GM18502 (cell line): ENCODE results near the gene C17orf50.

ENCODE experiments used
- ATAC-seq: cut with Tn5 transposase; IDR thresholded peaks from one replicate; pipeline ENCODE4 v1.9.1; 2021; ENCODE audit warnings: mild to moderate bottlenecking; ENCODE audit not compliant: unreplicated experiment, poor library complexity

Gene C17orf50

DNA sequence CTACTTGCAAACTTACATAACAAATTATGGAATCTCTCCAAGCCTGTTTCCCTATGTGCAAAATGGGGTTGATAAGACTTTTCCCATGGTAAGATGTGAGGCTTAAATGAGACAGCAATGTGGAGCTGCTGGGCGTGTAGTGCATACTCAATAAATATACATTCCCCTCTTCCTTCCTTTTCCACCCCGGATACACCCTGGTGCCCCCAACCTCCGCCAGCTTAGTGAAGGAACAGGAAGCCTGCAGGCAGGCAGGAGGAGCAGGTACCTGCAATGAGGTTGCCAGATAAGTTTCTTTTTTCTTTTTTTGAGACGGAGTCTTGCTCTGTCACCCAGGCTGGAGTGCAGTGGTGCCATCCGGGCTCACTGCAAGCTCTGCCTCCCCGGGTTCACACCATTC lies 14.9 kb downstream of the C17orf50 start:
- ATAC-seq, result no peak

DNA sequence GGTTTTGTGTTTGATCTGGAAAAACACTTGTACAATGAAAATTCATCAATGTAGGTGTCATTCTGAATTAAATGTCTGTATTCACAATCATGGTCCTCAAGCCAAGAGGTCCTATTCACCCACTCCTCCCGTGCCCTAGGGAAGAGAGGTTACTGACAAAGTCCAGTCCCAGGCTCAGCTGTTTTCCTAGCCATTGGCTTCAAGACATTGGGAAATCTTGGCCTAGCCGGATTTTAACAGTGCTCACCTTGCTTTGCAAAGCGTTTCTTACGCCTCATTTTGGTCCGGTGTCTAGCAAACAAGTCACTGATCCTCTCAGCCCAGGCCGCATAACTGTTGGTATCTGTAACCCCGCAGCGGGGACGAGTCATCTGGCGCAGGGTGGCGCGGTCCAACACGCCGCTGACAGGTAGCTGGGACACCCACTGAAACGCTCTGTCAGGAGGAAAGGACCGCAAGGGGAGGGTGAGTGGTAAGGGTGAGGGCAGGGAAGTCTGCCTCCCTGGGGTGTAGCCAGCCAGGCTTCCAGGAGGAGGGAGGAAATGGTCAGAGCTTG lies 18.0 kb downstream of the C17orf50 start:
- no peak for ATAC-seq

DNA sequence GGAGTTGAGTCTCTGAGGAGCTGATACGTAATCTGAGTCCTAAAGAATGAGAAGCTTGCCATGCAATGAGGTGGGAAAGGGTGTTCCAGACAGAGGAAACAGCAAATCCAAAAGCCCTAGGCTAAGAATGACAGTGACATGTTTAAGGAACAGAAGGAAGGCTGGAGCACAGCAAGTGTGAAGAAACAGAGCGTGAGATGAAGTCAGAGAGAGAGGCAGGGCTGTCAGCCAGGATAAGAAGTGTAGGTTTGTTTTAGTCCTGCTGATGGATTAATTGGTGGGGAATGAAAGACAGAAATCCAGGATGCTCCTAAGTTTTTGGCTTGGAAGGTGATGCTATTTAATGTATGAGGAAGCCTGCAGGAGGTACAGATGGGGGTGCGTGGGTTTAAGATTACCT lies 20.3 kb downstream of the C17orf50 start:
- ATAC-seq, result no peak

DNA sequence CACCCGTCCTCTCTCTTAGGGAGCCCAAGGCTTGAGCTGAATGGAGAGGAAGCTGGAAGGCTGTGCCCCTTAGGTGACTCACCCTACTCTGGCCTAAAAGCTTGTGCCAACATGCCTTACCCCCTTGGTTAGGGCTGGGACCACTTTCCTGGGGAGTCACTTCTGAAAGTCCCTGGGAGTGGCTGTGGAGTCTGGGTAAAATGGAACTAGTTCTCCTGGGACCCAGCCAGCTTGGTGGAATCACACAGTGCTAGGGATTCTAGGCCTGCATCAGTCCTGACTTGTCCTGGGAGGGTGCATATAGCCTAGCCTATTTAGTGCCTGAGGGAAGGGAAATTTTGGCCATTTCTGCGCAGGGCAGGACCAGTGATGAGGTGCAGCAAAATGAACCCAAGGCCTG lies 24.2 kb downstream of the C17orf50 start:
- no peak for ATAC-seq

DNA sequence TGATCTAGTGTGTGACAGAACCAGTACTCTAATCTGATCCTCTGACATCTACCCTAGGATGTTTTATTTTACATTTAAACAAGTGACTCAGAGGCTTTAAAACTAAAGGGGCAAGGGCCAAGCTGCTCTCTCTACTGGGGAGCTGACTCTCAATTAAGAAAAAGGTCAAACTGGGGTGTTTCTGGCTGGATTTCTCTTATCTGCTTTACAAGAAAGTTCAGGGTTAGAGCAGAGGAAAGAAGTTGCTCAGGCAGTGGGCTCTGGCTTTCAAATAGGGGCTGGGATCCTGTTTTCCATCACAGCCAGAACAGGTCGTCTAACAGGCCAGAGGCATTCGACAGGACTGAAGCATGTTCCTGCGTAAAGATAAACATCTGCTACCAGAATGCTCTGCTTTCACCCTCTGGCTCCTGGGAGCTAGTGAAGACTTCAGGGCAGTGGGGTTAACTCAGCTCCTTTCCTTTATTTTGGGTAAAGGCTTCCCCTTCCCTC lies 26.3 kb downstream of the C17orf50 start:
- no peak for ATAC-seq

DNA sequence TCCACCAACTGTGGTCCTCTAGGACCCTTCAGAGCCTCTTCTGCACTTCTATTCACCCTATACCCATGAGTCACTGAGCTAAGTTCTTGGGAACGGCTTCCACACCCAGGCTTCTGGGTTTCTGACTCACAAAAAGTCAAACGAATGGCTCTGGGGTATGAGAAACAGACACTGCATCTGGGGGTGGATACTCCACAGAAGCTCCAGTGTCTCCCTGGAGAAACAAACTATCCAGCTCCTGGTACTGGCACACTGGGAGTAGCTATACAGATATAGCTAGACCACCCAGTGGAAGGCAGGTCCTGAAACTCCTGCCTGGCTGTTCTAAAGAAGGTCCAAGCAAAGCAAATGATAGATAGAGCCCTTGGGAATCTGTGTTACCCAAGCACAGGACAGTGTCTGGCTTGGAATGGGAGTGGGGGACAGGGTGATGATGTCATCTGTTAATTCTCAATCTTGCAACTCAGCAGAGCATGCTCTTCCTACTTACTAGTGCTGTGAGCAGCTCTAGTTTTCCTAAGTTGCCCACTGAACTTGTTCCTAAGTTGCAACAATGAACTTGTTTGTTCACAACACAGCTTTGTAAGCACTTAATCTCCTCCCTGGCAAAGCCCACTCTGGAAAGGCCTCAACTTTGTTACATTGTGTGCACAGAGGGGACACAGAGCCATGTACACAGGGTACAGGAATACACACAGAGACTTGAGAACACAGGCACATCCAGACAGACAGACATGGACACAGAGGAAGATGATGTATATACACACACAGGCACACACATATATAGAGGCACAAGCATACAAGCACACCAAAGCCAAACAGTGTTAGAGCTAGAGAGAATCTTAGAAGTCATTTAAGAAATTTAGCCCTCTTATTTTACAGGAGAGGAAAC lies 28.0 kb downstream of the C17orf50 start:
- no peak for ATAC-seq

DNA sequence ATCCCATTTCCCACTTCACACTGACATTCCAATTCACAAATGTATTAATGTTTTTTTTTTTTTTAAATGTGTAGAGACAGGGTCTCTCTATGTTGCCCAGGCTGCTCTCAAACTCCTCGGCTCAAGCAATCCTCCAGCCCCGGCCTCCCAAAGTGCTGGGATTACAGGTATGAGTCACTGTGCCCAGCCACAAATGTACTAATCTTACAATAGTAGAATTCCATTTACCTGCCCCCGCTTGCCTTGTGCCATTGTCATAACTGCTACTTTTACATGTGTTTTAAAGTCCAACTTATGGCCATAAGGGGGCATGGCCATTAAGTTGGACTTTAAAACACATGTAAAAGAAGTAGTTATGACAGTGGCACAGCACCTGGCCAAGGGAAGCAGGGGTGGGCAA lies 30.2 kb downstream of the C17orf50 start:
- ATAC-seq, result no peak

DNA sequence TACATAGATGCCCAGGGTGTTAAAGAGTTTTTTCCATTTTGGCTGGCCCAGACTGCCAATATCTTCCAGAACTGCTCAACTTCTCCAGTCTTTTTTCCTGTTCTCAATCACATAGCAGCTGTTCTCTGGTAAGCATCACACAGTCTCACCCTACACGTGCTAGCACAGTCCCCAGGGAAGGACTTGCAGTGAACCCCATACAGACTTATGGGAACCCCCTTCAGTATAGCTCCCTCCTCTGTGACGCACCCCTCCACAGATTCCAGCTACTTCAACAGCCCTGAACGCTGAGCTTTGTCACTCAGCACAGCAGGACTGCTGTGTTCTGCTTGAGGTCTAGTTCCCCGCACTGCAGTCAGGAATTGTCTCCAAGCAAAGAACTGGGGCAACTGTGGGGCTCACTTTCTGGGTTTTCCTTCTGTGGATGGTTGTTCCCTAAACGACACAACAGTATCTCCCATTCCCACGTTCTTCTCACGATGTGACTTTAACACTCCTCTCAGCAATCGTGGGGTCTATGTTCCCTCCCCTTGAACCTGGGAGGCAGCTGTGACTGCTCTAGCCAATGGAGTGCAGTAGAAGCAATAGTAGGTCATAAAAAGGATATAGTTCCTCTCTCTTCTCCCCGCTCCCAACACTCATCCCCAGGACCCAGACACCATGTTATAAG lies 31.1 kb downstream of the C17orf50 start:
- no peak for ATAC-seq

DNA sequence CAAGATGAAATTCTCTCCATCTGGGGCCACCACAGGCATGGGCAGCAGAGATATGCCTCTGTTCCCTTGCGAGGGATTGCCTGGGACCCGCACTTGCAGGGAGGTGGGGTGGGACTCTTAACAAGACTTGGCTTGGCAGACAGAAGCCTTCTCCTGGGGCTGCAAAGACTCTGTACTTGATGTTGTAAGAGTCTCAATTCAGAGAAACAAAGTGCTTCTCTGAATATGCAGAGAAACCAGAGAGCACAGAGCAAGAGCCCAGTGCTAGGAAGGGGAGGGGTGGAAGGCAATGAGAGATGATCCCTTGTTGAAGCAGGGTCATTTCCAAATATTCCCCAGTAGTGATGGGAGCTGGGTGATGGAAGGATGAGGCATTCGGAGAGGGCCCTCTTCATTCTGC lies 32.6 kb downstream of the C17orf50 start:
- no peak for ATAC-seq

DNA sequence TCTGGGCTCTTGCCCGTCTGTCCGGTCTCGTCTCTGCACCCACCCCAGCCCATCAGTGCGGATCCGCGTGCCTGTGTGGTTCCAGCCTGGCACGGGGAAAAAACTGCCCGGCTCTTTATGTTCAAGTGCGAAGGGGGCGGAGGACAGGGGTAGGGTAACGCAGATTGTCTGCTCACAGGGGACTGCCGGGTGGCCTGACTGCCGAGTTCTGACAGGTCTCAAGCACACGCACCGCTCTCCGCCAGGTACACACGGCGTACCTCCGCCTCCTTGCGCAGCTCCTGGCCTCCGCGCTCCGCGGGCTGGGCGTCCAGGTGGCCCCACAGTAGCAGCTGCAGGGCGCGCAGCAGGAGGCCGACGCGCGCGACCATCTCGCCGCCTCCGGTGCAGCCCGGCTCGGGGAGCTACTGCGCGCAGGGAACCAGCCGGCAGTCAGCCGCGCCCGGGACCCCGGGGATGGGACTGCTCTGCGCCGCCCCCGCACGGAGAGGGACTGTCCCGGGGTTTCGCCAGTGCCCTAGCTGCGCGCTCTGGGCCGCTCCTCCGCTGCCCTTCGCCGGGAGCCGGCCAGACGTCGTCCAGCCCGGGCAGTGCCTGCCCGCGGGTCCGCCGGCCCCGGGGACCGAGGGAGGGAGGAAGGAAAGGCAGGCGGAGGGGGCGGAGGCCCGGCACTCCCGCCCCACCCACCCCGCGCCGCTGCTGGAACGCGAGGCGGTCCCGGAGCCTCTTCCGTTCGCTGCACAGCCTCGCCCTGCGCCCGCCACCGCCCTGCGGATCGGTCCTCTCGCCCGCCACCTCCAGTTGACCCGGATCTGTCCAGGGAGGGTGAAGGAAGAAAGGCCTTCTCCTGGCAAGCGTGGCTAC lies 34.6 kb downstream of the C17orf50 start, which contains the start of gene MMP28:
TSS of gene MMP28 (minus strand) at position 635 of the 864 bp plus-strand sequence. CDS start at position 371, 264 bp downstream.
- ATAC-seq, result no peak

DNA sequence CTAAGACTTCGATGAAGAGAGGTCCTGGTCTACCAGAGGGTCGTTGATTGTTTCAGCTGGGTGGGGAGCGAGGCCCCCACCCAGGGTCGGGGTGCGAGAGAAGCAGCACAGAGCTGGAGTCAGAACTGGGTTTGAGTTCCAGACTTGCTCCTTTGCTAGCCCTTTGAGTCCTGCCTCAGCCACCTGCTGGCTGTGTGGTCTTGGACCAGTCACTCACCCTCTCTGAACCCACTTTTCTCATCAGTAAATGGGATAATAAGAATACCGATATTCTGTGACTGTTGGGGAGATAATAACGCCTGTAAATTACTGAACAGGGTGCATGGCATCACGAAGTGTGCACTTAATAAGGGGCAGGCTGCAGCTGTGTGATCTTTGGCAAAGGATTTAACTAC lies 35.2 kb downstream of the C17orf50 start:
- no peak for ATAC-seq

DNA sequence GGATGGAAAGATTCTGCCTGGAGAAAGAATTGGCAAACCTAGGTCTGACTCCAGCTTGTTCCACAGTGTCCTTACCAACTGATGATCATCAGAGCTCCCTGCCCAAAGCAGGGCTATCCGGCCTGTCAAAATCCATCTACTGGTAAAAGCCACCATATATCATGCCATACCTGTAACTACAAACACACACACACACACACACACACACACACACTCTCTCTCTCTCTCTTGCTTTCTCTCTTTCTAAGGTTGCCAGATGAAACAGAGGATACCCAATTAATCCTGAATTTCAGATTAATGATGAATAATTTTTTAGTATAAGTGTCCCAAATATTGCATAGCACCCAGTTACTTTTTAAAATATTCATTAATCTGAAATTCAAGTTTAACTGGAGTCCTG lies 36.3 kb downstream of the C17orf50 start:
- no peak for ATAC-seq

DNA sequence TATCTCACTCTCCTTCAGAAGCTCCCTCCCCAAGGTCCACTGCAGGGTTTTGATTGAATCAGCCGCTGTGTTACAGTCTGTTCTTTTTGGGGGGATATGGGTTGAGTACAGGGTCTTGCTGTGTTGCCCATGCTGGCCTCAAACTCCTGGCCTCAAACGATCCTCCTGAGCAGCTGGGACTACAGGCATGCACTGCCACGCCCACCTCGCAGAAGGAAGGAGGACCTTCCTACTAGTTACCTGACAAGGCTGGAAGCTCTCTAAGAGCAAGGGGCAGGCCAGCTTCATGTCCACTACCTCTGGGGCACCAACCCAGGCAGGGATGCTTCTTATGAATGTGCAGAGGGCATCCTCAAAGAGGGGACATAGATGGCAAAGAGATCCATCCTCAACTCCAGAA lies 36.7 kb downstream of the C17orf50 start:
- ATAC-seq, result no peak

DNA sequence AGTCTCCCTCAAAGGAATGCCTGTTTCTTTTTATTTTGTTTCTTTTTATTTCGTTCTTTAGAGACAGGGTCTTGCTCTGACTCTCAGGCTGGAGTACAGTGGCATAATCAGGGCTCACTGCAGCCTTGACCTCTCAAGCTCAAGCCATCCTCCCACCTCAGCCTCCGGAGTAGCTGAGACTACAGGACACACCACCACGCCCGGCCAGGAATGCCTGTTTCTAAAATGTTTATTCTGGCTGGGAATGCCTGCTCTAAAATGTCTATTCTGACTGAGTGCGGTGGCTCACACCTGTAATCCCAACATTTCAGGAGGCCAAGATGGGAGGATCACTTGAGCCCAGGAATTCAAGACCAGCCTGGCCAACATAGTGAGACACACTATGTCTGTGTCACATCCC lies 37.2 kb downstream of the C17orf50 start:
- no peak for ATAC-seq

DNA sequence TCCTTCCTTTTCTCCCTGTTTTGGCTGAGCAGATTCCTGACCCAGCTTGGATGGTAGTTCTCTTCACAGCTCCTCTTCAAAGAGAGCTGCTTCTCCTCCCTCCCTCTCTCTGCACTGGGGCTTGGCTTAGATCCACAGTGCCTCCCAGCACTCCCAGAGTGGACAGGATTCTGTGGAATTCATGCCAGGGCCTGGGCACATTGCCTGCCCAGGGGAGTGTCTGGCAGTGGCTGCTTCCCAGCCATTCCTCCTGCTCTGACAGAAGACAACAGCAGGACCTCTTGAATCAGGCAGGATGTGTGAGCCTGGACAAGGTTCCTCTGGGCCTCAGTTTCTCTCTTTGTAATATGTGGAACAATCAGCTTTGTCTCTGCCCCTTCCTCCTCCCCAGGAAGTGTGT lies 39.3 kb downstream of the C17orf50 start:
- ATAC-seq, result no peak

DNA sequence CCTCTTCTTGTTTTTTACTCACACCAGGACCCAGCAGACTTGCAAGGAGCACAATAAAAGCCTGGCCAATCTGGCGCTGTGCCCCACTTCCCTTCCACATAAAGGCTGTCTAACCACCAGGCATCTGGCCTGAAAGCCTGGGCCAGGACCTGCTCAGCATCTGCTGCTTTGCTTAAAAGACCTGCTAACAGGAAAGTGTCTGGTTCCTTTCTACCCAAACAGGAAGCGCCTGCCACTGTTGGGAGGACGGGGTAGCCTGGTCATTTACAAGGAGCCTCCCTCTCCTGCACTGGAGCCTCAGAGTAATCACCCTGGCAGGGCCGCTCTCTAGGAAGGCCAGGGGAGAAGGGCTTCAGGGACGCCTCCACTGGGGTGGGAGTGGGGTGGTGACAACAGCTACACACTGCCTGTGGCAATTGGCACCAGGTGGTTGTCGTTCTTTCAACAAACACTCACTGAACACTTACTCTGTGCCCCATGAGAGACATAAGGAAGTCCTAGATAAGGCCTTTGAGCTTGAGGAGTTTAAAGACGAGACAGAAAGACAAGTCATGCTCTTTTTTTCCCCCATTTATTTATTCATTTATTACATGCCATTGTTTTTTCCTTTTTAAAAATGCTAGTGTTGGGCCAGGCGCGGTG lies 41.0 kb downstream of the C17orf50 start:
- no peak for ATAC-seq

DNA sequence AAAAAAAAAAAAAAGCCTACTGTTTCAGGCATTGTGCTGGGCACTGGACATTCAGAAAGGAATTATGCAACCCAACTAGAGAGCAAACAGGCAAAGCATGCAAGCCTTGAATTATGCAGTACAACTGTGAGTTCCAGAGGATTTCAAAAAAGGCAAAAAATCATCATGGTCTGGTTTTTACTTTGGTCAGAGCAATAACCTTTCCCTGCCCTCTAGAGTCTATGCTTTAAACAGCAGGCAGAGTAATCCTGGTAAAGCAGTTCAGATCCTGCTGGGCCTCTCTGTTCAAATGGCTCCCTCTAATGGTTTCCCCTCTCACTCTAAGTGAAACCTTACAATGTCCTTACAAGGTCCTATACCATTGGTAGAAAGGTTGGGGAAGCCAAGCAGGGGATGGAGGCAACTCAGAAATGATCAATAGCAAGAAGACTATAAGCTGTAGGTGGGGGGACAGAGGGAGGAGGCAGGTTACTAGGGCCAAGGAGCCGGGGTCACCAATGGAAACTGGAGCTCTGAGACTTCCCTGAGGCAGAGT lies 44.0 kb downstream of the C17orf50 start:
- ATAC-seq, result no peak

DNA sequence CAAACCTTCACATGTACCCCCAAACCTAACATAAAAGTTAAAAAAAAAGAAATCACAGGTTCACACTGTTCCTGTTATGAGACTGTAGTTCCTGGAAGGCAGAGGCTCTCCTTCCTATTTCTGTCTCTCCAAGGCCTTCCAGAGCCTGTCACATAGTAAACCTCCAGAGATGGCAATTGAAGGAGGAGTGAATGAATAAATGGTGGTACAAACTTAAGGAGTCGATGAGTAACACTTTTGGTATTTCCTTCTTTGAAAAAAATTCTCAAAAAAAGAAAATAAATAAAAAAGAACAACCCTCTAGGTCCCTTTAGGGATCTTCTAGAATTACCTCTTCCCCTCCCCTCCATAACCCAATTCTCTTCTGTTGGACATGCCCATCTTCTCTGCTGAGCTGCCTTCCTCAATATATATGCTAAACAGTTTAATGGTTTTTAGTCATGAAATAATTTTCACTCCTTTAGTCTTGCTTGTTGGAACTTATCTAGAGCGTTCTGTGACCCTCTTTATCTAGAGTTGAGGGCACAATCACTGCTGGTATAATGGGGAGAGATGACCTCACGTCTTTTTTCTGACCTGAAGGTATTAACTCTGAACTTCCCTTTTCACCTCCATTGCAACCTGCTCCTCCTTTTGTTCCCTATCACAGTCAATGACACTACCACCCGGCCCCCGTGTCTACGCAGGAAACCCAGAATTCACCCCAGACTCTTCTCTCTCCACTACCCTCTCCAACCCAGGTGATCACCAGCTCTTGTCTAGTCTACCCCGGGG lies 46.9 kb downstream of the C17orf50 start:
- ATAC-seq, result no peak
